ENCODE data around the gene DYNC2H1. TPM values are rescaled to one million over a fixed set of nuclear protein-coding genes. Genes with fewer than 3 reads are reported as not detected.

Gene DYNC2H1
- total and polyA plus RNA-seq, 4 donors: 6.4 to 102 (median 23.7) TPM

DNA sequence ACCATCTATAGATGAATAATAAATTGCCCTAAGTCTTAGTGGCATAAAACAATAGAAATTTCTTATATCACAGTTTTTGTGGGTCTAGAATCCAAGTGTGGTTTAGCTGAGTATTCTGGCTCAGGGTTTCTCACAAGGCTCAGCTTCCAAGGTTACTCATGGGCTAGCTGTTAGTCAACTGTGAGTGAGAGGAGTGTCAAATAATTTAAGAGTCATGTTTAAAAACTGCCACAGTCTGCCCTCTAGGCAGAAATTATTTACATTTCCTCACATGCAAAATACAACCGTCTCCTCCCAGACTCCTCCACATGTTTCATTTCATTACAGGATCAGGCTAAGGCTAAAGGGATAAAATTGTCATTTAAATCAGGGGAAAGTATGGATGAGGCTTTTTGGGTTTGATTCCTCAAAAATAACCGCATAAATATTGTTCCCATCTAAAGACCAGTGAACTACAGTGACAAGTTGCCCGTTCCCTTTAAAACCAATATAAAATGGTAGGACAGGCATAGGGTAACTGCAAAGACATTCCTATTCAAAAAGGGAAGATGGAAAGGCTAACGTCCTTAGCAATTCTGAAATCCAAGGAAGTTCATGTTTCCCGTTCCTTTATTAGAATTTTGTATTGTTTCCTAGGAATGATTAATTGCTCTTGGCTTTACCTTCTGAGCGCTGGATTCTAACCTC is 324.3 kb downstream of the DYNC2H1 start:
- TF ChIP-seq, protein P1, sequence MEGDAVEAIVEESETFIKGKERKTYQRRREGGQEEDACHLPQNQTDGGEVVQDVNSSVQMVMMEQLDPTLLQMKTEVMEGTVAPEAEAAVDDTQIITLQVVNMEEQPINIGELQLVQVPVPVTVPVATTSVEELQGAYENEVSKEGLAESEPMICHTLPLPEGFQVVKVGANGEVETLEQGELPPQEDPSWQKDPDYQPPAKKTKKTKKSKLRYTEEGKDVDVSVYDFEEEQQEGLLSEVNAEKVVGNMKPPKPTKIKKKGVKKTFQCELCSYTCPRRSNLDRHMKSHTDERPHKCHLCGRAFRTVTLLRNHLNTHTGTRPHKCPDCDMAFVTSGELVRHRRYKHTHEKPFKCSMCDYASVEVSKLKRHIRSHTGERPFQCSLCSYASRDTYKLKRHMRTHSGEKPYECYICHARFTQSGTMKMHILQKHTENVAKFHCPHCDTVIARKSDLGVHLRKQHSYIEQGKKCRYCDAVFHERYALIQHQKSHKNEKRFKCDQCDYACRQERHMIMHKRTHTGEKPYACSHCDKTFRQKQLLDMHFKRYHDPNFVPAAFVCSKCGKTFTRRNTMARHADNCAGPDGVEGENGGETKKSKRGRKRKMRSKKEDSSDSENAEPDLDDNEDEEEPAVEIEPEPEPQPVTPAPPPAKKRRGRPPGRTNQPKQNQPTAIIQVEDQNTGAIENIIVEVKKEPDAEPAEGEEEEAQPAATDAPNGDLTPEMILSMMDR (IDR thresholded peaks at IDR 0.05; ENCODE audit: control extremely low read depth, extremely low read depth): no peak
- peaks cover 0 to 2% (median 0%) of the 10 kb centered on the region in 4 donors for H3K36me3 ChIP-seq (ENCODE audit: control insufficient read depth in 4 of 4, insufficient read depth in 4 of 4, low read length in 4 of 4)
- no peaks in the 10 kb centered on the region for H3K9me3 ChIP-seq (ENCODE audit: control insufficient read depth in 4 of 4, insufficient read depth in 3 of 4, low read length in 3 of 4)
- H3K4me3 ChIP-seq: no peak overlapping the region
- no peaks in the 10 kb centered on the region for H3K27me3 ChIP-seq (ENCODE audit: control insufficient read depth in 3 of 3, insufficient read depth in 3 of 3, low read length in 2 of 3)
- H3K27ac ChIP-seq (ENCODE audit: low read depth in 1 of 2, low read length in 1 of 2): no peak overlapping the region
- ATAC-seq (ENCODE audit: insufficient read depth, low FRiP score) (no peak), DNase-seq (peak in 2 of 3 donors; percentile 26 to 35)
- H3K9ac ChIP-seq (ENCODE audit: insufficient read depth in 1 of 2, low read length in 2 of 2): no peak overlapping the region
- WGBS, 2 donors: 58 to 63% methylated on average over 6 of the region's 6 CpGs
- H3K4me1 ChIP-seq (ENCODE audit: control insufficient read depth in 5 of 5, insufficient read depth in 5 of 5, low read length in 5 of 5): no peaks in the 10 kb centered on the region

DNA sequence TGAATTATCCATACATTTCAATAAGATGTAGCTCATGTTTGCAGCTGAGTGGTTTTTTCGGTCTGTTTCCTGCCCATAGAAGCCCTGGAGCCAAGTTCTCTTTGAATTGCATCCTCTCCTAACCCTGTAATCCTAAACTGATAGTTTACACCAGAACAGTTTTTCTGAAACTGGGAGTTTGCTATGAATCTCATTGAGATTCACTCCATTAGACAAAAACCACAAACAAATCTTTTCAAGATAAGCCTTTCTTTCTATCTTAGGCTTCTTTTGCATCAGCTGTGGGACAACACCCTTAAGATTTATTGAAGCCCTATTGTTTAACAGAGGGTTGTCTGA is 324.8 kb downstream of the DYNC2H1 start:
- Histone ChIP-seq H3K9ac (ENCODE audit: insufficient read depth in 1 of 2, low read length in 2 of 2) (no peak overlapping the region), H3K36me3 (ENCODE audit: control insufficient read depth in 4 of 4, insufficient read depth in 4 of 4, low read length in 4 of 4) (peaks cover 0 to 2% (median 0%) of the 10 kb centered on the region in 4 donors), H3K4me3 (no peak overlapping the region), H3K27me3 (ENCODE audit: control insufficient read depth in 3 of 3, insufficient read depth in 3 of 3, low read length in 2 of 3) (no peaks in the 10 kb centered on the region), H3K9me3 (ENCODE audit: control insufficient read depth in 4 of 4, insufficient read depth in 3 of 4, low read length in 3 of 4) (no peaks in the 10 kb centered on the region), H3K4me1 (ENCODE audit: control insufficient read depth in 5 of 5, insufficient read depth in 5 of 5, low read length in 5 of 5) (no peaks in the 10 kb centered on the region), H3K27ac (ENCODE audit: low read depth in 1 of 2, low read length in 1 of 2) (no peak overlapping the region)
- 0 to 40% methylated on average over 1 of the region's 1 CpG for WGBS, 2 donors
- ATAC-seq (ENCODE audit: insufficient read depth, low FRiP score) (no peak), DNase-seq (peak in 2 of 3 donors; percentile 11 to 37)
- TF ChIP-seq, protein P1 (IDR thresholded peaks at IDR 0.05; ENCODE audit: control extremely low read depth, extremely low read depth): no peak

DNA sequence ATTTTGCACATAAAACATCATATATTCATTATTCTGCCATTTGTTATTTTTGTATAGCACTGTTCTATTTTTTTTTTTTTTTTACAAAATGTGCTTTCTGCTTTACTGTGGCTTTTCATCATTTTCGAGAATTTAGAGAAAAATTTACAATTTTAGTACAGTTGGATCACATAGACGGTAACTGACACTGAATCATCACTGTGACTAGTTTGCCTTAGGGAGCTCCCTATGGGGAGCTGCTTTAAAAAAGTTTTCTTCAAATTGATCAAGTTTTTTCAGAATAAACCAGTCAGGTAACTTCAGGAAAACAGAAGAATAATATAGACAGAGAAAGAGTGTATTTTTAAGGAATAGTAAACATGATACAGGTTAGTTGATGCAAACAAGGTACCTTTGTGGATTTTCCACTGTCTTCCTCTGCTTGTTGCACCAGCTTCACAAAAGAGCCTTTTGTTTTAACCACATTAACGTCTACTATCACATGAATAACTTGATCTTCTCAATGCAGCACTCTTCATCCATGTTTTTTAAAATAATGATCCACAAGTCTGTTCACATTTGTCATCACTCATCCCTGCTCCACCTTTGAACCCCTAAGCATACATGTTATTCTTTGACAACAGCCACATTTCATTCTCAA is 327.0 kb downstream of the DYNC2H1 start:
- Histone ChIP-seq H3K27ac (ENCODE audit: low read depth in 1 of 2, low read length in 1 of 2) (no peak overlapping the region), H3K4me1 (ENCODE audit: control insufficient read depth in 5 of 5, insufficient read depth in 5 of 5, low read length in 5 of 5) (no peaks in the 10 kb centered on the region), H3K27me3 (ENCODE audit: control insufficient read depth in 3 of 3, insufficient read depth in 3 of 3, low read length in 2 of 3) (no peaks in the 10 kb centered on the region), H3K4me3 (no peak overlapping the region), H3K9ac (ENCODE audit: insufficient read depth in 1 of 2, low read length in 2 of 2) (no peak overlapping the region), H3K36me3 (ENCODE audit: control insufficient read depth in 4 of 4, insufficient read depth in 4 of 4, low read length in 4 of 4) (peaks cover 0 to 2% (median 0%) of the 10 kb centered on the region in 4 donors), H3K9me3 (ENCODE audit: control insufficient read depth in 4 of 4, insufficient read depth in 3 of 4, low read length in 3 of 4) (no peaks in the 10 kb centered on the region)
- ATAC-seq (ENCODE audit: insufficient read depth, low FRiP score) (no peak), DNase-seq (no peak)
- TF ChIP-seq, protein P1 (IDR thresholded peaks at IDR 0.05; ENCODE audit: control extremely low read depth, extremely low read depth): no peak
- WGBS, 2 donors: 79 to 90% methylated on average over 3 of the region's 3 CpGs
